HepG2 (cell line): ENCODE results near the gene EGFL8. TPM values are rescaled to one million over a fixed set of nuclear protein-coding genes. Genes with fewer than 3 reads are reported as not detected.
A peak's percentile ranks its signal among the peaks of the same experiment; 100 is the strongest.

Experiments
- BRD4 ChIP-seq: sonication (generic); formaldehyde crosslinking; IDR thresholded peaks from 2 replicates; pipeline ENCODE4 v1.4.0; 2020; ENCODE audit warnings: missing genetic modification reagents
- CAMTA2 ChIP-seq: sonication (generic); formaldehyde crosslinking; IDR thresholded peaks from 2 replicates; pipeline ENCODE4 v1.4.0; 2020; ENCODE audit warnings: mild to moderate bottlenecking, missing genetic modification reagents, borderline replicate concordance
- CHD4 ChIP-seq: fragments of 200-600 bp; sonication (generic); IDR thresholded peaks from 2 replicates; pipeline ENCODE4 v1.7.0; 2017; ENCODE audit warnings: mild to moderate bottlenecking, low read length, borderline replicate concordance
- FOSL1 ChIP-seq: sonication (generic); formaldehyde crosslinking; IDR thresholded peaks from 2 replicates; pipeline ENCODE4 v1.9.0; 2021; ENCODE audit warnings: missing genetic modification reagents, borderline replicate concordance
- FOXA1 ChIP-seq, 2 experiments: fragments of 450-650 bp in 1 of 2; sonication (generic) in 1 of 2; formaldehyde crosslinking in 1 of 2; IDR thresholded peaks; 2 replicates each; pipeline versions ENCODE4 v1.4.0 to v1.6.1; 2016 to 2020; ENCODE audit warnings: missing genetic modification reagents in 1 of 2
- HDAC6 ChIP-seq: fragments of 200-600 bp; sonication (generic); IDR thresholded peaks from 2 replicates; pipeline ENCODE4 v1.7.0; 2017; ENCODE audit warnings: mild to moderate bottlenecking, antibody characterized with exemption, low read length, low read depth
- JARID2 ChIP-seq: sonication (generic); formaldehyde crosslinking; IDR thresholded peaks from 2 replicates; pipeline ENCODE4 v1.8.1; 2023; ENCODE audit warnings: missing genetic modification reagents, inconsistent platforms; ENCODE audit not compliant: insufficient replicate concordance
- JDP2 ChIP-seq: sonication (generic); formaldehyde crosslinking; IDR thresholded peaks from 2 replicates; pipeline ENCODE4 v1.8.1; 2022; ENCODE audit warnings: missing genetic modification reagents, borderline replicate concordance
- KAT8 ChIP-seq: IDR thresholded peaks from 2 replicates; pipeline ENCODE4 v1.6.1; 2016; ENCODE audit warnings: missing genetic modification reagents, missing compliant biosample characterization
- MED1 ChIP-seq: sonication (generic); formaldehyde crosslinking; IDR thresholded peaks from 2 replicates; pipeline ENCODE4 v1.4.0; 2020; ENCODE audit warnings: missing genetic modification reagents
- MED13 ChIP-seq: sonication (generic); formaldehyde crosslinking; IDR thresholded peaks from 2 replicates; pipeline ENCODE4 v1.5.0; 2020; ENCODE audit warnings: missing genetic modification reagents
- NAIF1 ChIP-seq: sonication (generic); formaldehyde crosslinking; IDR thresholded peaks from 2 replicates; pipeline ENCODE4 v1.5.0; 2020; ENCODE audit warnings: mild to moderate bottlenecking, missing genetic modification reagents, borderline replicate concordance
- NFIB ChIP-seq: sonication (generic); formaldehyde crosslinking; IDR thresholded peaks from 2 replicates; pipeline ENCODE4 v1.9.0; 2021; ENCODE audit warnings: missing genetic modification reagents, mild to moderate bottlenecking, borderline replicate concordance
- NFYC ChIP-seq: IDR thresholded peaks from 2 replicates; pipeline ENCODE4 v1.6.1; 2016; ENCODE audit warnings: missing genetic modification reagents, missing compliant biosample characterization
- PAX8 ChIP-seq: sonication (generic); formaldehyde crosslinking; IDR thresholded peaks from 2 replicates; pipeline ENCODE4 v1.8.0; 2022; ENCODE audit warnings: mild to moderate bottlenecking, missing genetic modification reagents, borderline replicate concordance
- RARG ChIP-seq: sonication (generic); formaldehyde crosslinking; IDR thresholded peaks from 2 replicates; pipeline ENCODE4 v1.4.0; 2020; ENCODE audit warnings: low read depth, mild to moderate bottlenecking, missing genetic modification reagents
- SMAD1 ChIP-seq: sonication (generic); formaldehyde crosslinking; IDR thresholded peaks from 2 replicates; pipeline ENCODE4 v1.4.0; 2020; ENCODE audit warnings: missing genetic modification reagents, low read depth, mild to moderate bottlenecking, borderline replicate concordance
- ZFP36 ChIP-seq: fragments of 150-350 bp; IDR thresholded peaks from 2 replicates; pipeline ENCODE4 v1.6.1; 2018; ENCODE audit warnings: borderline replicate concordance, low read length, low read depth; ENCODE audit not compliant: partially characterized antibody
- ZFY ChIP-seq: sonication (generic); formaldehyde crosslinking; IDR thresholded peaks from 2 replicates; pipeline ENCODE4 v1.4.0; 2020; ENCODE audit warnings: missing genetic modification reagents
- ZKSCAN5 ChIP-seq: sonication (generic); formaldehyde crosslinking; IDR thresholded peaks from 2 replicates; pipeline ENCODE4 v1.5.1; 2020; ENCODE audit warnings: mild to moderate bottlenecking, missing genetic modification reagents
- ZKSCAN8 ChIP-seq: IDR thresholded peaks from 2 replicates; pipeline ENCODE4 v1.6.1; 2016; ENCODE audit warnings: borderline replicate concordance, missing genetic modification reagents, missing compliant biosample characterization
- ZNF17 ChIP-seq: sonication (generic); formaldehyde crosslinking; IDR thresholded peaks from 2 replicates; pipeline ENCODE4 v1.5.0; 2020; ENCODE audit warnings: mild to moderate bottlenecking, missing genetic modification reagents
- ZNF354B ChIP-seq: sonication (generic); formaldehyde crosslinking; IDR thresholded peaks from 2 replicates; pipeline ENCODE4 v1.8.0; 2022; ENCODE audit warnings: mild to moderate bottlenecking, missing genetic modification reagents
- ZNF484 ChIP-seq: sonication (generic); formaldehyde crosslinking; IDR thresholded peaks from 2 replicates; pipeline ENCODE4 v1.5.1; 2020; ENCODE audit warnings: mild to moderate bottlenecking, low read depth, missing genetic modification reagents, borderline replicate concordance
- polyA plus RNA-seq, 8 experiments: library from polyadenylated mRNA; depleted of rRNA in 3 of 8; stranded (reverse) in 7 of 8; unstranded in 1 of 8; fragments of >200 nt; fragmentation: Illumina TruSeq in 4 of 8; extraction: Trizol in 4 of 8; gene quantifications; 2 replicates each; pipeline versions ENCODE4 v1.2.1 to v1.2.3, GENCODE V29; 2011 to 2016; ENCODE audit warnings: low read depth in 4 of 8, missing spikeins in 1 of 8, mixed read lengths in 1 of 8; ENCODE audit not compliant: insufficient read depth in 1 of 8
- total RNA-seq, 5 experiments: library from RNA; depleted of rRNA; stranded (reverse); fragments of >200 nt; fragmentation: Illumina TruSeq; extraction: Trizol; gene quantifications; 2 replicates each; pipeline ENCODE4 v1.2.3, GENCODE V29; 2016; ENCODE audit warnings: low read depth in 1 of 5
- TF ChIP-seq, protein P1 (sequence below): sonication (generic); formaldehyde crosslinking; IDR thresholded peaks from 2 replicates; pipeline ENCODE4 v1.4.0; 2020; ENCODE audit warnings: missing genetic modification reagents
- TF ChIP-seq, protein P2 (sequence below): sonication (generic); formaldehyde crosslinking; IDR thresholded peaks from 2 replicates; pipeline ENCODE4 v1.4.0; 2020; ENCODE audit warnings: missing genetic modification reagents, mild to moderate bottlenecking, borderline replicate concordance
- TF ChIP-seq, protein P3 (sequence below): sonication (generic); formaldehyde crosslinking; IDR thresholded peaks from 2 replicates; pipeline ENCODE4 v1.8.0; 2022; ENCODE audit warnings: mild to moderate bottlenecking, missing genetic modification reagents, moderate library complexity

EGFL8 gene
- total and polyA plus RNA-seq, 2 of the 13 experiments (the other 11 are each of a cell fraction or from before 2014, with no cell fraction given) = 10.0 to 11.5 TPM

DNA sequence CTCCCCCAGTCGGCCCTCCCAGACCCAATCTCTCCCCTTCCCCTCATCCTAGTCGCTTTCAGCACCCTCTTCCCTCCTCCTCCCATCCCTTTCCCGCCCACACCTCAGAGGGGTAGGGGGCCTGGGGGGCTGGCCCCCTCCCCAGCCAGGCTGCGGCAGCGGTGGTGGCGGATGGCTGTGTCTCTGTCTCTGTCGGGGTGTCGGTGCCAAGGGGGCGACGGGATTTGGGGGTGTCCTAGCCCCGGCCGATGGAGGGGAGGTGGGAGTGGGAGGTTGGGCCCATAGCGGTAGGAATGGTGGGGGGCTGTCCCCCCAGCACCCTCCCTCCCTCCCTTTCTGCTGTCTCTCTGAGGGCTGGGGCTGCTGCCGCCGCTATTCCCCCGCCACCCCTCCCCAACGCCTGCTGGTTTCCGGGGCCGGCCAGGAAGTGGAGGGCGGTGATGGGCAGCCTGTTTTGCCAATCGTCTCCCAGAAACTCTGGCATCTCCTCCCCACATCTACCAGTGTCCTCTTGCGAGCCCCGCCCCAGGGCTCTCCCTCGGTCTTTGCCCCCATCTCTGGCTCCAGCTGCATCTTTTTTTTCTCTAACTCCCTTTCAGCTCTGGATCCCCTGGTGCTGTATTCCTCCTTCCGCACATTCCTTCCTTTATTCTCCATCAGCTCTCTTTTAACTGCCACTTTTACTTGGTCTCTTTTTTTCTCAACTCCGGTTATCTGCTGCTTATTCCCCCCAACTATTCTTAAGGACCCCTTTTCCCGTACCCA is 11.5 kb downstream of the EGFL8 start, which contains the start of gene AGPAT1 (continued):
- TF ChIP-seq ZKSCAN5 (CRISPR knock-in tag) (no peak), JDP2 (CRISPR knock-in tag) (no peak), ZKSCAN8 (CRISPR knock-in tag) (no peak), ZNF484 (CRISPR knock-in tag) (0 out of 2 replicates have a peak, but pooled peaks have one; percentile 19), FOSL1 (CRISPR knock-in tag) (no peak), BRD4 (CRISPR knock-in tag) (0 out of 2 replicates have a peak, but pooled peaks have one; percentile 31), CHD4 (peak; percentile 84), ZFY (CRISPR knock-in tag) (peak; percentile 58), MED13 (no peak), MED1 (CRISPR knock-in tag) (peak; percentile 29; the same call in 1 of the 2 replicates), RARG (CRISPR knock-in tag) (peak; percentile 97; the same call in 1 of the 2 replicates), ZNF17 (CRISPR knock-in tag) (no peak), CAMTA2 (CRISPR knock-in tag) (no peak), NFIB (CRISPR knock-in tag) (no peak), HDAC6 (no peak), ZFP36 (no peak), PAX8 (no peak), KAT8 (peak; percentile 83), NFYC (CRISPR knock-in tag) (peak; percentile 92), JARID2 (CRISPR knock-in tag) (no peak), ZNF354B (CRISPR knock-in tag) (no peak), SMAD1 (CRISPR knock-in tag) (no peak; the same call in 1 of the 2 replicates), NAIF1 (CRISPR knock-in tag) (no peak), FOXA1 (IDR thresholded peaks at IDR 0.05) (no peak), FOXA1 (CRISPR knock-in tag; IDR thresholded peaks at IDR 0.05) (no peak)
- TF ChIP-seq, protein P1, sequence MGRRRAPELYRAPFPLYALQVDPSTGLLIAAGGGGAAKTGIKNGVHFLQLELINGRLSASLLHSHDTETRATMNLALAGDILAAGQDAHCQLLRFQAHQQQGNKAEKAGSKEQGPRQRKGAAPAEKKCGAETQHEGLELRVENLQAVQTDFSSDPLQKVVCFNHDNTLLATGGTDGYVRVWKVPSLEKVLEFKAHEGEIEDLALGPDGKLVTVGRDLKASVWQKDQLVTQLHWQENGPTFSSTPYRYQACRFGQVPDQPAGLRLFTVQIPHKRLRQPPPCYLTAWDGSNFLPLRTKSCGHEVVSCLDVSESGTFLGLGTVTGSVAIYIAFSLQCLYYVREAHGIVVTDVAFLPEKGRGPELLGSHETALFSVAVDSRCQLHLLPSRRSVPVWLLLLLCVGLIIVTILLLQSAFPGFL = no peak
- TF ChIP-seq, protein P2, sequence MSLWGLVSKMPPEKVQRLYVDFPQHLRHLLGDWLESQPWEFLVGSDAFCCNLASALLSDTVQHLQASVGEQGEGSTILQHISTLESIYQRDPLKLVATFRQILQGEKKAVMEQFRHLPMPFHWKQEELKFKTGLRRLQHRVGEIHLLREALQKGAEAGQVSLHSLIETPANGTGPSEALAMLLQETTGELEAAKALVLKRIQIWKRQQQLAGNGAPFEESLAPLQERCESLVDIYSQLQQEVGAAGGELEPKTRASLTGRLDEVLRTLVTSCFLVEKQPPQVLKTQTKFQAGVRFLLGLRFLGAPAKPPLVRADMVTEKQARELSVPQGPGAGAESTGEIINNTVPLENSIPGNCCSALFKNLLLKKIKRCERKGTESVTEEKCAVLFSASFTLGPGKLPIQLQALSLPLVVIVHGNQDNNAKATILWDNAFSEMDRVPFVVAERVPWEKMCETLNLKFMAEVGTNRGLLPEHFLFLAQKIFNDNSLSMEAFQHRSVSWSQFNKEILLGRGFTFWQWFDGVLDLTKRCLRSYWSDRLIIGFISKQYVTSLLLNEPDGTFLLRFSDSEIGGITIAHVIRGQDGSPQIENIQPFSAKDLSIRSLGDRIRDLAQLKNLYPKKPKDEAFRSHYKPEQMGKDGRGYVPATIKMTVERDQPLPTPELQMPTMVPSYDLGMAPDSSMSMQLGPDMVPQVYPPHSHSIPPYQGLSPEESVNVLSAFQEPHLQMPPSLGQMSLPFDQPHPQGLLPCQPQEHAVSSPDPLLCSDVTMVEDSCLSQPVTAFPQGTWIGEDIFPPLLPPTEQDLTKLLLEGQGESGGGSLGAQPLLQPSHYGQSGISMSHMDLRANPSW = no peak
- TF ChIP-seq, protein P3, sequence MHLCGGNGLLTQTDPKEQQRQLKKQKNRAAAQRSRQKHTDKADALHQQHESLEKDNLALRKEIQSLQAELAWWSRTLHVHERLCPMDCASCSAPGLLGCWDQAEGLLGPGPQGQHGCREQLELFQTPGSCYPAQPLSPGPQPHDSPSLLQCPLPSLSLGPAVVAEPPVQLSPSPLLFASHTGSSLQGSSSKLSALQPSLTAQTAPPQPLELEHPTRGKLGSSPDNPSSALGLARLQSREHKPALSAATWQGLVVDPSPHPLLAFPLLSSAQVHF (CRISPR knock-in tag) = no peak
